NCI-H524 treated with DMSO at 0.1 percent for 48 hours (cell line): ENCODE results near the gene PPP2R5B.

Experiments
- DNase-seq: peaks from one replicate; lab custom pipeline; 2025; lab: John Stamatoyannopoulos, UW

PPP2R5B gene

GRCh38 chr11:64888729-64889511, 35.6 kb upstream of the PPP2R5B start:
- no peak for DNase-seq

- DNase-seq, result peak; percentile 28
Measured at GRCh38 chr11:64890522-64890939, 34.0 kb upstream of the PPP2R5B start.

GRCh38 chr11:64891215-64891848, 33.2 kb upstream of the PPP2R5B start:
- DNase-seq, result no peak

- DNase-seq, result peak; percentile 5
Measured at GRCh38 chr11:64891880-64892279, 32.6 kb upstream of the PPP2R5B start.

- DNase-seq, result no peak
Measured at GRCh38 chr11:64892411-64892831, 32.1 kb upstream of the PPP2R5B start.

GRCh38 chr11:64892838-64893193, 31.7 kb upstream of the PPP2R5B start:
- DNase-seq, result no peak

- no peak for DNase-seq
Measured at GRCh38 chr11:64893194-64894069, 31.1 kb upstream of the PPP2R5B start.

- no peak for DNase-seq
Measured at GRCh38 chr11:64894070-64894811, 30.2 kb upstream of the PPP2R5B start.

GRCh38 chr11:64894812-64895452, 29.6 kb upstream of the PPP2R5B start:
- no peak for DNase-seq

GRCh38 chr11:64896448-64897022, 28.0 kb upstream of the PPP2R5B start:
- no peak for DNase-seq

- DNase-seq, result no peak
Measured at GRCh38 chr11:64897381-64898075, 27.0 kb upstream of the PPP2R5B start.

GRCh38 chr11:64898076-64898445, 26.4 kb upstream of the PPP2R5B start:
- DNase-seq, result no peak

GRCh38 chr11:64898541-64898940, 25.9 kb upstream of the PPP2R5B start:
- no peak for DNase-seq

- DNase-seq, result no peak
Measured at GRCh38 chr11:64900263-64900678, 24.2 kb upstream of the PPP2R5B start.

- no peak for DNase-seq
Measured at GRCh38 chr11:64900774-64901173, 23.7 kb upstream of the PPP2R5B start.

- DNase-seq, result no peak
Measured at GRCh38 chr11:64902102-64902900, 22.2 kb upstream of the PPP2R5B start.

- DNase-seq, result no peak
Measured at GRCh38 chr11:64903291-64903833, 21.1 kb upstream of the PPP2R5B start.

- DNase-seq, result no peak
Measured at GRCh38 chr11:64905516-64906313, 18.8 kb upstream of the PPP2R5B start.

GRCh38 chr11:64906314-64906635, 18.2 kb upstream of the PPP2R5B start:
- no peak for DNase-seq
